Activated CD8-positive, alpha-beta memory T cell treated with anti-CD3 and anti-CD28 coated beads for 4 hours (primary cell): Measurements from ENCODE around the gene P4HB.
A peak's percentile ranks its signal among the peaks of the same experiment; 100 is the strongest.

Experiments used
- DNase-seq, 2 donors: peaks; one replicate each; pipeline ENCODE4 v3.0.0-alpha.2; 2020; ENCODE audit warnings: low read depth in 2 of 2

Gene P4HB

GRCh38 chr17:81868674-81869220 lies 8.4 kb upstream of the P4HB start:
- no peak for DNase-seq

GRCh38 chr17:81867991-81868673 lies 7.8 kb upstream of the P4HB start:
- no peak for DNase-seq

- DNase-seq: no peak
Measured at GRCh38 chr17:81867170-81867990, 7.0 kb upstream of the P4HB start.

DNA sequence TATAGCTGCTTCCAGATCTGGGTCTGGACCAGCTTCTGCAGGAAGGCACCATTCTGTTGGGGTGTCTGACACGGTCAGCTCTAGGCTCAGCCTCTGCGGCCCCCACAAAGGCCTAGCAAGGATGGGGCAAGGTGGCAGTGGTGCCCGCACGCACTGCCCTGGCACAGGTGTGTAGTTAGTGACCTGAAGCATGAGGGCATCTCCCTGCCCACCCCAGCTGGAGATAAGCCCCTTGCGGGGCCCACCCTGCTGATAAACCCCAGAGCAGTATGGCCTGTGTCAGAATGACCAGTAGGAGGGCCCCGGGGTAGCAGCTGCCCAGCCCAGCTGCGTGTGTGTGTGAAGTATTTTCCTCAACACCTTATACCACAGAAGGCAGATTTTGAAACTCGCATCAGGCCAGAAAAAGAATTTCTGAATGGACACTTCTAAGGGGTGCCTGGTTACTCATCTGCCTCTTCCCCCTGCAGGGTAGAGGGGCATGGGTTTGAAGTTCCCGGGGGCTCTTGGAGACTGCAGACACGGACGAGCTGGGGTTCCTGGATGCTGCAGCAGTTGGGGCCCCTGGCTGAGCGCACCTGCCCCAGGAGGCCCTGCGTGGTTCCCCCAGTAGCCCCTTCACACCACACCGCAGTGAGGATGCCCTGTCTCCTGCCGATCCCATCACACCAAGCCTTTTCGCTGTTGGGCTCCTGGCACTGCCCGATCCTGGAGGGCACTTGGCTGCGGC lies 6.3 kb upstream of the P4HB start:
- no peak for DNase-seq

- no peak for DNase-seq
Measured at GRCh38 chr17:81865733-81866439, 5.6 kb upstream of the P4HB start.

GRCh38 chr17:81865358-81865732 lies 5.0 kb upstream of the P4HB start:
- no peak for DNase-seq

- no peak for DNase-seq
Measured at GRCh38 chr17:81863833-81864768, 3.8 kb upstream of the P4HB start.

GRCh38 chr17:81863123-81863675 lies 2.9 kb upstream of the P4HB start:
- no peak for DNase-seq

GRCh38 chr17:81860756-81861568 lies 627 bp upstream of the P4HB start:
- DNase-seq: peak; percentile 97 to 99

DNA sequence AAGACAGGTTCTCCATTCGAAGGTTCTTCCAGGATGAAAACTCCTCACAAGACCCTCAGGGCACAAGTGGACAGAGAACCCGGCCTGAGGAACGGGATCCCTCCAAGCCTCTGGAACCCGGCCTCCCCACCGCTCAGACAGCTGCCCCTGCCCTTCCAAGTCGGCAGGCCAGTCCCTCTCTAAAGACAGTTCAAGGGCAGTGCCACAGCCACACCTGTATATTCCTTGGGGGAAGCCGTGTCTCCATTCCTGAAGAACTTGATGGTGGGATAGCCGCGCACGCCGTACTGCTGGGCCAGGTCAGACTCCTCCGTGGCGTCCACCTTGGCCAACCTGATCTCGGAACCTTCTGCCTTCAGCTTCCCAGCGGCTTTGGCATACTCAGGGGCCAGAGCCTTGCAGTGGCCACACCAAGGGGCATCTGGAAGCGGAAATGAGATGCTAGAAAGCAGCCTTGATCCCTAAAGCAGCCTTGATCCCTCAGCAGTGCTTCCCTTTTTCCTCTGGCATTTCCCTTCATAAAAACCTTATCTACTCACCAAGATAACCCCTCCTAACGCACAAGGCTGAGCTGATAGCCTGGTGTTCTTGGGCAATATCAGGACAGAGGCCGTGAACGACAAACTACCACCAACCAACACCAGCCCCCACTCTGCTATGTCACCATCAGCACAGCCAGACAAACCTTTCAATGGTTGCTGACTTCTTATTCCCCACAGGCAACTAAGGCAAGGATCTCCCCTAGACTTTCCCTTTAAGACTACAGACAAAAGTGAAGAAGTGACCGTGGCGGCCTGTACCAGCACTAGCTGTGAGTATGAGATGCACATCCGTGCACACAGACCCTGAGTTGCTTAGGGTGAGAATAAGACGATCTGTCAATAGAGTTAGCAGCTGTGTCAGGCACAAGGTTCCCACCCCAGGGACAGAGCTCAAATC lies 1.1 kb downstream of the P4HB start:
- DNase-seq: no peak

GRCh38 chr17:81858170-81858966 lies 2.0 kb downstream of the P4HB start:
- no peak for DNase-seq

- no peak for DNase-seq
Measured at GRCh38 chr17:81854974-81855774, 5.2 kb downstream of the P4HB start.

- DNase-seq: no peak
Measured at GRCh38 chr17:81852237-81852636, 8.1 kb downstream of the P4HB start.

GRCh38 chr17:81851423-81851822 lies 8.9 kb downstream of the P4HB start:
- DNase-seq: no peak

GRCh38 chr17:81849457-81849856 lies 10.9 kb downstream of the P4HB start:
- no peak for DNase-seq
